HG03378 (cell line): ENCODE measurements around the gene TENM4.

Source experiments
- ATAC-seq: cut with Tn5 transposase; IDR thresholded peaks from one replicate; pipeline ENCODE4 v1.9.1; 2021; ENCODE audit warnings: mild to moderate bottlenecking, moderate library complexity; ENCODE audit not compliant: unreplicated experiment

TENM4 gene

GRCh38 chr11:79044201-79044600, 396.6 kb downstream of the TENM4 start:
- ATAC-seq = no peak

DNA sequence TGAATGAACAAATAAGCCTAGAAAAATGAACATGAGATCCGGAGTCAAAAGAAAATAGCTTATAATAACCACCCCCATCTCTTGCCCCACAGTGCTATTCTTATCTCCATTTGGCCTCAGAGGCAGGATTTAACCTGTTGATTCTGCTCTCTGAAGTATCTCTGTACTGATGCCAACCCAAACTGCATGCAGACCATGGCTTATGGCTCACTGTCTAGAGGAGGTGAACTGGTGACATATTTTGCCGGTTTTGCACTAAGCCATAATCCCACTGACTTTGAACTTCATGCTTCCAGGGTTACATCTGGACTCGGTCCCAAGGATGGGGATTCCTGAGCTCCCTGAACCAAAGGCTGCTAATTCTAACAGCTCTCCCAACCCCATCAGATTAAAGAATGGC, 397.1 kb downstream of the TENM4 start:
- no peak for ATAC-seq

- ATAC-seq = no peak
Measured at GRCh38 chr11:79042824-79043223, 398.0 kb downstream of the TENM4 start.

DNA sequence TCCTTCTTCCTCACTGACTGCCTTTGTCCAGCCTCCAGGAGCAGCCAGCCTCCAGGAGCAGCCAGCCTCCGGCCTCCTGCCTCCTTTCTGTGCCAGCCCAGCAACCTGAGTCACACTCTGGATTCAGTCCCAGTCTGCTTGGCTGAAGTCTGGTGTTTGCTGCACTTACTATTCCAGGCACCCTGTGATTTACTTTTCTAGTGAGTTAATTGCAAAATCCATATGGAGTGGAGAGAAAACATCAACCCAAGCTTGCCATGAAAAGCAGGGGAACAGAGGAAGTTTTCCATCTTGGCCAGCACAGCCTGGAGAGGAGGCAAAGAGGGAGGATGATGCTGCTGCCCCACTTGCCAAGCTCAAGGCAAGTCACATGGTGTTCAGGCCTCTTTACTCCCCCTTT, 400.5 kb downstream of the TENM4 start:
- no peak for ATAC-seq

- no peak for ATAC-seq
Measured at GRCh38 chr11:79039122-79039521, 401.7 kb downstream of the TENM4 start.

DNA sequence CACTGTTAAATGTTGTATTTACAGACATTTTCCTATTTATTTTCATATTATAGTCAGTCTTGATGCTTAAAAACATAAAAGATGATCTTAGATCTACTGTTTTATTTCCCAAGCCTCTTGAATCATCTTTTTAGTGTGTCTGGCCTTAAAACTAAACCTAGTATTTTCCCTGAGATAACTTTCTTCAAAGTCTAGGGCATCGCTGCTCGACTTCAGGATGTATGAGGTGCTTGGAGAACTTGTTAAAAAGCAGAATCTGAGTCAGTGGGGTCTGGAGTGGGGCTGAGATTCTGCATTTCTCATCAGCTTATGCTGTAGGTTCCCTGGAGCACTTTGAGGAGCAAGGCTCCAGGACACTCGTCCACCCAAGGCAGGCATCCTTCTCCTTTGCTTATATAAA, 404.9 kb downstream of the TENM4 start:
- ATAC-seq = no peak

- ATAC-seq = no peak
Measured at GRCh38 chr11:79033833-79034232, 407.0 kb downstream of the TENM4 start.

GRCh38 chr11:79030448-79030847, 410.4 kb downstream of the TENM4 start:
- ATAC-seq = no peak

DNA sequence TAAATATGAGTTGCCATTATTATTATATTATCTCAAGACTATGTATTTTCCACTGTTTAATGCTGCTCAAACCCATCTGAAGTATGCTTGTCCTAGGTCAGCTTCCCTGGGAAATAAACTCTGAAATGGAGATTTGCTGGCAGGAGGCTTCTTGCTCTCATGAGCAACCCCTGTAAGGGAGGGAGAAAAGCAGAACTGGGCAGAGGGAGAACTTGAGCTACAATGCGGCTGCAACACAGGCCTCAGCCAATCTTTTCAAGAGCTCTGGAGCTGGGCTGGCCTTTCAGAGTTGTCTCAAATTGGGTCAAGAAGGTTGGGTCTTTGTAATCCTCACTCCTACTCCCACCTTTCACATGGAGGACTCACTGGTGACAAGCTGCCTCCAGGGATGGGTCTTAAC, 412.6 kb downstream of the TENM4 start:
- ATAC-seq = no peak

- ATAC-seq = no peak
Measured at GRCh38 chr11:79026803-79027445, 413.9 kb downstream of the TENM4 start.

- ATAC-seq = no peak
Measured at GRCh38 chr11:79025622-79026021, 415.2 kb downstream of the TENM4 start.

GRCh38 chr11:79025097-79025496, 415.7 kb downstream of the TENM4 start:
- ATAC-seq = no peak

GRCh38 chr11:79022265-79022664, 418.6 kb downstream of the TENM4 start:
- no peak for ATAC-seq

DNA sequence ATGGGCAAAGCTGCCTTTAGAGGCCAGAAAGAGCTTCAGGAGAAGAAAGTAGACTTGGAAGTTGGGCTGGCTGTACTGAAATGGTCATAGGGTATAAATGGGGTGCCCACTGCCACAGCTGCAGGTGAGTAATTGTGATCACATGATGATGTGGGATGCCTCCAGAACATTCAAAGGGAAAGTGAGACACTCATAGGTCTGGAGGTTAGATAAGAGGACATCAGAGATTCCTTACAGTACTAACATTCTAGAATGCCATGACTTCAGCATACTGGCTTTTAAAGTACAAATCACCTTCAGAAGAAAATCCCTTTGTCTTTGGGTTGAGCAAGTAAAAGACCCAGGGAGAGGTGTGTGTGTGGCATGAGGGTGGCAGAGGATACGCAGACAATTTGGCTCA, 419.2 kb downstream of the TENM4 start:
- no peak for ATAC-seq

DNA sequence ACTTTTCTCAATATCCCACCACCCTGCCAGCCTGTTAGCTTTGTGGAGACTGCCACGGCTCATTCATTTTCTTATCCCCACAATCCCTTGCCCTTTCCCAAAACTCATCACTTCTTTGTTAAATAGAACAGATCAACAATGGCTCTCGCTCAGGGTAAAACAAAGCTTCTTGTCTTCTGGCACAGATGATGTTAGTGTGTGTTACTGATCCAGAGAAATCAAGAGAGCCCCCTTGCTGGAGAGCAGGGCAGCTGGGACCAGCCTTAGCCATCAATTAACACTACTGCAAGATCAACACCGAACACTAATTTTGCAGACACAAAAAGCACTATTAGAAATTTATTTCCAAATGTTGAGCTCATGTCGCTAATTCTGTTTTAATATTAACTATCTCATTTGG, 420.9 kb downstream of the TENM4 start:
- no peak for ATAC-seq

GRCh38 chr11:79019277-79019676, 421.6 kb downstream of the TENM4 start:
- ATAC-seq = no peak

DNA sequence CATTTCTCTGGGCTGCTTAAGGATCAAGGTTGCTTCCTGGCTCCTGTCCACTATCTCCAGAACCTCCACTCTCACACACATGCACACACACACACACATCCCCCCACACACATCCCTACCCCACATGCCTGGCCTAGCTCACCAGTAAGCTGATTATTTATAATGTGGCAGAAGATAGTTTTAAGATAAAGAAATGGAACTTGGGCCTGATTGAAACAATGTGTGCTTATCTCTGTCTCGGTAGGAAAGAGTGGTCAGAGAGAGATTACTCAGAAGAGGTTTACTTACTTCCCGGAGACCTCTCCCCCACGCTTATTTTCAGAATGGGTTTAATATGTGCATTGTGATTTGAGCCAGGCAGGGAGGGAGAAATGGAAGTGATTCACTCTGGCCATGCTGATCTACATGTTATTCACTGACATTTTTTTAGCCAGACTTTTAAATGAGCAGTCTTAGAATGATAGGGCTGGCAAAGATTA, 422.4 kb downstream of the TENM4 start:
- ATAC-seq = no peak

DNA sequence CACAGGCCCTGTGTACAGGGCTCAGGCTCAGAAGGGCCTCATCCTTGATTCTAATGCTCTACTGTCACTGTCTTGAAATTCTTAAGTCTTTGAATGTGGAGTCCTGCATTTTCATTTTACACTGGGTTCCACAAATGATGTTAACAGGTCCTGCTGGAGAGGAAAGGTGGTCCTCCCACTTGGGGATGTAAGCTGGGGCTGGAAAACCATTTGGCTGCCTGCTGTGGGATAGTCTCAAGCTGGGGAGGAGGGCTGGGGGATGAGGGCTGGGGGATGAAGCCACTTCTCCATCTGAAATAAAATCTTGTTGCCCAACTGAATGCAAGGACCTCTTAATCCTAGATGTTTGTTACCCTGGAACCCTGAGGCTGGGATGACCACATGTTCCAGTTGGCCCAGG, 423.0 kb downstream of the TENM4 start:
- no peak for ATAC-seq

- no peak for ATAC-seq
Measured at GRCh38 chr11:79013509-79013908, 427.3 kb downstream of the TENM4 start.

GRCh38 chr11:79011357-79011756, 429.5 kb downstream of the TENM4 start:
- no peak for ATAC-seq

DNA sequence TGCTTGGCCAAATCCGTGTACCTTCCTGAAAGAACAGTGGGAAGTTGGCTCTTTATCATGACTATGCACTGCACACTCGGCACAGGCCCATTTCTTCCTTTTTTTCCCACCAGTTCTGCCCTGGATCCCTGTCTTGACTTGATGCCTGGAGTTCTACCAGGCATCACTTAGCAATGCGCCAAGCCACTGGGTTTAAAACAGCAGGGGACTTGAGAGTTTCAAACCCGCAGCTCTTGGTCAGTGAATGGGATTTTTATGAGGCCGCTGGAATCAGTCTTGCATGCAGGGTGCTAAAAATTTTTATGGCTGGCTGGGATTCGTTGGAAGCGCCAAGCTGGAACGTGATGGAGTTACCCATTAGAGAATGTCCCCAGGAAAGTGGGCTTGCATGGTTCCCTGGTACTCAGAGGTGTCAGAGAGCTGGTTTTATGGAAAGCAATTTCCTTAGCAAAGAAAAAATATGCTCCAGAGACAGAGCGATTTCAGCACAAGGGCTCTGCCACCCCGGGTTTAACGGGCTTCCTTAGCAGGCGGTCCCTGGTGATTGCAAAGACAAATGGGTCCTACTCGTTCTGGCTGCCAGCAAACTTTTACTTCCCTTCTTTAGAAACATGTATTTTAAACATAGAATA, 432.9 kb downstream of the TENM4 start:
- ATAC-seq = no peak

- ATAC-seq = no peak
Measured at GRCh38 chr11:79006854-79007253, 434.0 kb downstream of the TENM4 start.

GRCh38 chr11:78996007-78996406, 444.8 kb downstream of the TENM4 start:
- ATAC-seq = no peak
